ENCODE measurements around the gene TUBA1A. TPM values are rescaled to one million over a fixed set of nuclear protein-coding genes. Genes with fewer than 3 reads are reported as not detected.
"Not testable (repeated sequence)": the region's sequence is repeated elsewhere in the genome, so short reads cannot be mapped to it uniquely, and the experiment has no call there.

TUBA1A gene
- total RNA-seq, 1 experiment from 2014 or later: 139 TPM

- not testable (repeated sequence) for H3K27ac ChIP-seq (ENCODE audit: low read length); H4K20me1 ChIP-seq (ENCODE audit: insufficient read depth, low read depth, low read length)
These were observed 21.8 kb upstream of the TUBA1A start for GRCh38 chr12:49210703-49211102.

DNA sequence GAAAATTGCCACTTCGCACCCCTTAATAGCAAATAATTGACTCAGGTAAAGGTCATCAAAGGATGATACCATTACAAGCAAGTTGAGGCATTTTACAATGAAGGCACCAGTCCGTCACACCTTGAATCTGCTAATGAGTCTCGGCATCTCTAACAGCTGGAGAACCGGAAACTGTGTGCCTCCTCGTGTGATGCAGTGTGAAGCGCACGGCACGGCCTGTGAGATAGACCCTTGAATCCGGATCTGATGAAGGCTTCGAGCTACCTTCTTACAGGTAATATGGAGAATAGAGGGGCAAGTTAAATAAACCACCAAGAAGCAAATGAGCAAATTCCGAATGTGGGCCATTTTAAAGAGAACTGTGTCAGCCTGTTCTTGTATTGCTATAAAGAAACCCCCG is 19.8 kb upstream of the TUBA1A start:
- Histone ChIP-seq H3K9ac (ENCODE audit: low read length) (no peak overlapping the region), H2AFZ (ENCODE audit: low read length) (no peak overlapping the region), H3K4me3 (ENCODE audit: low read length) (no peak overlapping the region), H3K79me2 (ENCODE audit: low read length) (no peaks in the 10 kb centered on the region), H3K27ac (ENCODE audit: low read length) (no peak overlapping the region), H3K9me2 (replicated peaks; ENCODE audit: insufficient read depth, low read length) (no peaks in the 10 kb centered on the region), H3K27me3 (ENCODE audit: low read length) (no peaks in the 10 kb centered on the region), H3K9me3 (ENCODE audit: low read length) (no peaks in the 10 kb centered on the region), H3K36me3 (ENCODE audit: insufficient read depth, low read length) (no peaks in the 10 kb centered on the region), H3K4me1 (ENCODE audit: low read length) (no peaks in the 10 kb centered on the region), H4K20me1 (ENCODE audit: insufficient read depth, low read depth, low read length) (no peaks in the 10 kb centered on the region), H3K4me2 (ENCODE audit: low read depth, low read length, poor library complexity, severe bottlenecking) (no peak overlapping the region)
- no peak for DNase-seq

More at GRCh38 chr12:49210703-49211102, 21.8 kb upstream of the TUBA1A start:
- H3K27me3 ChIP-seq (ENCODE audit: low read length); H3K4me2 ChIP-seq (ENCODE audit: low read depth, low read length, poor library complexity, severe bottlenecking); H3K79me2 ChIP-seq (ENCODE audit: low read length); H3K9ac ChIP-seq (ENCODE audit: low read length); H3K4me1 ChIP-seq (ENCODE audit: low read length); H3K4me3 ChIP-seq (ENCODE audit: low read length); H2AFZ ChIP-seq (ENCODE audit: low read length); H3K9me3 ChIP-seq (ENCODE audit: low read length); DNase-seq; H3K9me2 ChIP-seq (replicated peaks; ENCODE audit: insufficient read depth, low read length); H3K36me3 ChIP-seq (ENCODE audit: insufficient read depth, low read length): not testable (repeated sequence)

GRCh38 chr12:49208146-49208545 is 19.3 kb upstream of the TUBA1A start:
- no peaks in the 10 kb centered on the region for H3K79me2 ChIP-seq (ENCODE audit: low read length)
- H3K27me3 ChIP-seq (ENCODE audit: low read length): no peaks in the 10 kb centered on the region
- no peak overlapping the region for H3K27ac ChIP-seq (ENCODE audit: low read length)
- H2AFZ ChIP-seq (ENCODE audit: low read length): no peak overlapping the region
- H4K20me1 ChIP-seq (ENCODE audit: insufficient read depth, low read depth, low read length): no peaks in the 10 kb centered on the region
- H3K36me3 ChIP-seq (ENCODE audit: insufficient read depth, low read length): no peaks in the 10 kb centered on the region
- H3K9ac ChIP-seq (ENCODE audit: low read length): no peak overlapping the region
- no peaks in the 10 kb centered on the region for H3K9me2 ChIP-seq (replicated peaks; ENCODE audit: insufficient read depth, low read length)
- no peak for DNase-seq
- no peak overlapping the region for H3K4me2 ChIP-seq (ENCODE audit: low read depth, low read length, poor library complexity, severe bottlenecking)
- no peak overlapping the region for H3K4me3 ChIP-seq (ENCODE audit: low read length)
- no peaks in the 10 kb centered on the region for H3K9me3 ChIP-seq (ENCODE audit: low read length)
- no peaks in the 10 kb centered on the region for H3K4me1 ChIP-seq (ENCODE audit: low read length)

DNA sequence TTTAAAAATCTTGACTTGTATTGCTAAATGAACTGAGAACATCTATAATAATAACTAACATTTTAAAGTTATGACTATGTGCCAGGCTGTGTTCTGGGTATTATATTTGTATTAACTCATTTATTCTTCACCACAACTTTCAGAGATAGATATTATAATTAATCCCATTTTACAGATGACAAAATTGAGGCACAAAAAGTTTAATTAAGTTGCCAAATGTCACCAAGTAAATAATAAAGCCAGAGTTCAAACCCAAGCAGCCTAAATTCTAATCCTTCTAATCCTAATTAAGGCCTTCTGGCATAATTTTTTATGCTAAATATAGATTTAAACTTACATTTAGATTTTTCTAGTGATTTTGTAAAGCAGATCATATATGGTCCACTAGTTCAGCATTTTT is 17.5 kb upstream of the TUBA1A start:
- H3K27ac ChIP-seq (ENCODE audit: low read length): no peak overlapping the region
- no peak overlapping the region for H2AFZ ChIP-seq (ENCODE audit: low read length)
- H3K4me3 ChIP-seq (ENCODE audit: low read length): no peak overlapping the region
- H3K9me3 ChIP-seq (ENCODE audit: low read length): no peaks in the 10 kb centered on the region
- no peak overlapping the region for H3K4me2 ChIP-seq (ENCODE audit: low read depth, low read length, poor library complexity, severe bottlenecking)
- H4K20me1 ChIP-seq (ENCODE audit: insufficient read depth, low read depth, low read length): no peaks in the 10 kb centered on the region
- H3K27me3 ChIP-seq (ENCODE audit: low read length): no peaks in the 10 kb centered on the region
- H3K4me1 ChIP-seq (ENCODE audit: low read length): peaks cover 8% of the 10 kb centered on the region
- H3K79me2 ChIP-seq (ENCODE audit: low read length): no peaks in the 10 kb centered on the region
- DNase-seq: no peak
- no peaks in the 10 kb centered on the region for H3K9me2 ChIP-seq (replicated peaks; ENCODE audit: insufficient read depth, low read length)
- no peak overlapping the region for H3K9ac ChIP-seq (ENCODE audit: low read length)
- H3K36me3 ChIP-seq (ENCODE audit: insufficient read depth, low read length): no peaks in the 10 kb centered on the region

DNA sequence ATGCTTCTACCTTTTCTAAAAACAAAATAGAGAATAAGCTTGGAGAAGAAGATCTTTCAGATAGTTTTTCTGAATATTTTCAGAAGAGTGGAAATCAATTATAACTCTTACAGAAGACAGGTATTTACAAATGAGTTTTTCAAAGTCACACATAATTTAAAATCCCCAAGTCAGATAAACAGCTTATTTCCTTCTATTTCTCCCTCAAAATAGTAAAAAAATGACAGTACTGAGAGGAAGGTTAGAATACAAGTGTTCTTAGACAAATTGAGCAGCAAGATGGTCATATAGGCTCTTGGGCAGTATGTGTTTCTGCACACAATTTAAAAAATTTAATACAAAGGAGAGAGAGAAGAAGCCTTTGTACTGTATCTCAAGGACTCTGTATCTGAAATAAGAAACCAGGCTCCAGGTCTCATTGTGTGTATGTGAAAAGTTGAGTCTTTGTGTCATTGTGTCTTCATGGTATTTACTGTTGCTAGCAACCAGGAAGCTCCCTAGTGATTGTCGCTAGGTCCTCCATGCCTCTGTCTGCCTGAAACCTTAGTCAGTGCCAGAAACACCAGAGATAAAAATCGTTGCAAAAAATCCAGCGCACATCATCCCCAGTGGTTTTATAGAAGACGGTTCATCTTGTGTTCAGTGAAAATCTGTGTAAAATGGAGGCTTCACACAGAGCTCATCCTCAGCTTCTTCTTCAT is 12.9 kb upstream of the TUBA1A start:
- peak overlapping the region; percentile 70 for H3K4me2 ChIP-seq (ENCODE audit: low read depth, low read length, poor library complexity, severe bottlenecking)
- H2AFZ ChIP-seq (ENCODE audit: low read length): peak overlapping the region; percentile 41; the same call in 1 of the 2 replicates
- H3K9ac ChIP-seq (ENCODE audit: low read length): no peak overlapping the region
- H3K36me3 ChIP-seq (ENCODE audit: insufficient read depth, low read length): no peaks in the 10 kb centered on the region
- H3K79me2 ChIP-seq (ENCODE audit: low read length): no peaks in the 10 kb centered on the region
- no peaks in the 10 kb centered on the region for H4K20me1 ChIP-seq (ENCODE audit: insufficient read depth, low read depth, low read length)
- H3K4me3 ChIP-seq (ENCODE audit: low read length): no peak overlapping the region
- H3K9me3 ChIP-seq (ENCODE audit: low read length): no peaks in the 10 kb centered on the region
- H3K4me1 ChIP-seq (ENCODE audit: low read length): peaks cover 32% of the 10 kb centered on the region
- no peaks in the 10 kb centered on the region for H3K27me3 ChIP-seq (ENCODE audit: low read length)
- DNase-seq: no peak
- no peaks in the 10 kb centered on the region for H3K9me2 ChIP-seq (replicated peaks; ENCODE audit: insufficient read depth, low read length)
- 0 out of 2 replicates have a peak overlapping the region, but pooled peaks have one; percentile 10 for H3K27ac ChIP-seq (ENCODE audit: low read length)

- H4K20me1 ChIP-seq (ENCODE audit: insufficient read depth, low read depth, low read length): no peaks in the 10 kb centered on the region
- peaks cover 33% of the 10 kb centered on the region for H3K4me1 ChIP-seq (ENCODE audit: low read length)
- no peaks in the 10 kb centered on the region for H3K79me2 ChIP-seq (ENCODE audit: low read length)
- no peaks in the 10 kb centered on the region for H3K9me3 ChIP-seq (ENCODE audit: low read length)
- peak; percentile 87 for DNase-seq
- H3K4me3 ChIP-seq (ENCODE audit: low read length): 0 out of 2 replicates have a peak overlapping the region, but pooled peaks have one; percentile 35
- no peaks in the 10 kb centered on the region for H3K27me3 ChIP-seq (ENCODE audit: low read length)
- H2AFZ ChIP-seq (ENCODE audit: low read length): peak overlapping the region; percentile 94; the same call in 1 of the 2 replicates
- no peaks in the 10 kb centered on the region for H3K9me2 ChIP-seq (replicated peaks; ENCODE audit: insufficient read depth, low read length)
- peak overlapping the region; percentile 47; the same call in 1 of the 2 replicates for H3K9ac ChIP-seq (ENCODE audit: low read length)
- H3K4me2 ChIP-seq (ENCODE audit: low read depth, low read length, poor library complexity, severe bottlenecking): peak overlapping the region; percentile 70
- peak overlapping the region; percentile 75 for H3K27ac ChIP-seq (ENCODE audit: low read length)
- H3K36me3 ChIP-seq (ENCODE audit: insufficient read depth, low read length): no peaks in the 10 kb centered on the region
These were observed 12.2 kb upstream of the TUBA1A start for GRCh38 chr12:49200919-49201594.

DNA sequence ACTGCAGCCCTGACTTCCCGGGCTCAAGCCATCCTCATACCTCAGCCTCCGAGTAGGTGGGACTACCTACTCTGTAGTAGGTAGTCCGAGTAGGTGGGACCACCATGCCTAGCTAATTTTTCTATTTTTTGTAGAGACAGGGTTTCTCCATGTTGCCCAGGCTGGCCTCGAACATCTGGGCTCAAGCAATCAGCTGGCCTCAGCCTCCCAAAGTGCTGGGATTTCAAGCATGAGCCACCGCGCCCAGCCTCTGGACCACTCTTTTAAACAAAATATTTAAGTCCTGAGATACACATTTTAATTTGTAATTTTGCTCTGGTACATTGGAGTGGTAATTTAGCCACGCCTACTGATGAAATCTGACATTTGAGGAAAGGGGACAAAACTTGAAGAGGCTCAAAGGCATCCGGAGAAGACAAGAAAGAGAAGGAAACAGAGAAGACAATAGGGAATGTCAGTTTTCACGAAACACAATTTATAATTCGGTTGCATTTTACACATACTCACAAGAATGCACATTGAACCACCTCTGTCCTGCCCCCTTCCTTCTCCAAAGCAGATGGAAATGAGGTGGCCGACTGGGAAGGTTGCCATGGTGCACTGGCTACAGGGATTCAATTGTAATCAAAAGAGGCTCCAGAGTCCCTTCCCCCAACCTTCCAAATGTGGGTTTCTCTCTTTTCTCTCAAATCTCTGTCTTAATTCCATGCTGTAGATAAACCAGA is 9.7 kb upstream of the TUBA1A start:
- Histone ChIP-seq H2AFZ (ENCODE audit: low read length) (no peak overlapping the region), H3K27ac (ENCODE audit: low read length) (no peak overlapping the region), H3K27me3 (ENCODE audit: low read length) (no peaks in the 10 kb centered on the region), H3K4me2 (ENCODE audit: low read depth, low read length, poor library complexity, severe bottlenecking) (no peak overlapping the region), H3K79me2 (ENCODE audit: low read length) (no peaks in the 10 kb centered on the region), H3K9me2 (replicated peaks; ENCODE audit: insufficient read depth, low read length) (no peaks in the 10 kb centered on the region), H4K20me1 (ENCODE audit: insufficient read depth, low read depth, low read length) (no peaks in the 10 kb centered on the region), H3K9ac (ENCODE audit: low read length) (no peak overlapping the region), H3K4me1 (ENCODE audit: low read length) (peaks cover 41% of the 10 kb centered on the region), H3K4me3 (ENCODE audit: low read length) (no peak overlapping the region), H3K36me3 (ENCODE audit: insufficient read depth, low read length) (no peaks in the 10 kb centered on the region), H3K9me3 (ENCODE audit: low read length) (no peaks in the 10 kb centered on the region)
- DNase-seq: no peak

DNA sequence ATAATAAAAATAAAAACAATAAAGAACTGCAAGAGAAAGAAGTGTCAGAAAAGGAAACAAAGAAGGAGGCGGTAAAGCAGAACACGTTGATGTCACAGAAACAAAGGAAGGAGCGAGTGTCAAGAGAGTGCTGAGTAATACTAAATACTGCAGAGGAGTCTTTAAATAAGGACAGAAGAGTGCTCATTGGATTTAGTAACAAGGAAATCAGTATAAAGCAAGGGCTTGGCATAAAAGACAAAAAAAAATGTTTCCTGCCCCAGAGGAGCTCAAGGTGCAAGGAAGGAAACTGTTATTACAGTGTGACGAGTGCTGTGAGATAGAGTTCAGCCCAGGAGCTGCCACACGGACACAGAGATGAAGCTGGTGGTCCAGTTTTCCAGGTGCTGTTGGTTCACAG is 8.4 kb upstream of the TUBA1A start:
- DNase-seq: no peak
- H2AFZ ChIP-seq (ENCODE audit: low read length): peak overlapping the region; percentile 36; the same call in 1 of the 2 replicates
- no peak overlapping the region for H3K4me2 ChIP-seq (ENCODE audit: low read depth, low read length, poor library complexity, severe bottlenecking)
- peaks cover 41% of the 10 kb centered on the region for H3K4me1 ChIP-seq (ENCODE audit: low read length)
- H4K20me1 ChIP-seq (ENCODE audit: insufficient read depth, low read depth, low read length): no peaks in the 10 kb centered on the region
- no peaks in the 10 kb centered on the region for H3K27me3 ChIP-seq (ENCODE audit: low read length)
- no peaks in the 10 kb centered on the region for H3K9me2 ChIP-seq (replicated peaks; ENCODE audit: insufficient read depth, low read length)
- H3K27ac ChIP-seq (ENCODE audit: low read length): no peak overlapping the region
- no peaks in the 10 kb centered on the region for H3K36me3 ChIP-seq (ENCODE audit: insufficient read depth, low read length)
- no peaks in the 10 kb centered on the region for H3K79me2 ChIP-seq (ENCODE audit: low read length)
- no peaks in the 10 kb centered on the region for H3K9me3 ChIP-seq (ENCODE audit: low read length)
- H3K4me3 ChIP-seq (ENCODE audit: low read length): no peak overlapping the region
- H3K9ac ChIP-seq (ENCODE audit: low read length): no peak overlapping the region
